ENCODE measurements around the gene PSD. TPM values are rescaled to one million over a fixed set of nuclear protein-coding genes. Genes with fewer than 3 reads are reported as not detected.
A peak's percentile ranks its signal among the peaks of the same experiment; 100 is the strongest.

PSD gene
- total RNA-seq, 4 donors from 2014 or later, result 0.44 to 1.6 (median 1.1) TPM; not detected in 1

DNA sequence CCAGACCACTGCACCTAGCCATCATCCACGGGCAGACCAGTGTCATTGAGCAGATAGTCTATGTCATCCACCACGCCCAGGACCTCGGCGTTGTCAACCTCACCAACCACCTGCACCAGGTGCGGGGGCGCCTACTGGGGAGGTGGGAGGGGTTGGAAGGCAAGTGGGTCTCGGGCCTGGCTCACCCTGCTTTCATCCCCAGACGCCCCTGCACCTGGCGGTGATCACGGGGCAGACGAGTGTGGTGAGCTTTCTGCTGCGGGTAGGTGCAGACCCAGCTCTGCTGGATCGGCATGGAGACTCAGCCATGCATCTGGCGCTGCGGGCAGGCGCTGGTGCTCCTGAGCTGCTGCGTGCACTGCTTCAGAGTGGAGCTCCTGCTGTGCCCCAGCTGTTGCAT lies 18.5 kb downstream of the PSD start:
- TF ChIP-seq, protein P1, sequence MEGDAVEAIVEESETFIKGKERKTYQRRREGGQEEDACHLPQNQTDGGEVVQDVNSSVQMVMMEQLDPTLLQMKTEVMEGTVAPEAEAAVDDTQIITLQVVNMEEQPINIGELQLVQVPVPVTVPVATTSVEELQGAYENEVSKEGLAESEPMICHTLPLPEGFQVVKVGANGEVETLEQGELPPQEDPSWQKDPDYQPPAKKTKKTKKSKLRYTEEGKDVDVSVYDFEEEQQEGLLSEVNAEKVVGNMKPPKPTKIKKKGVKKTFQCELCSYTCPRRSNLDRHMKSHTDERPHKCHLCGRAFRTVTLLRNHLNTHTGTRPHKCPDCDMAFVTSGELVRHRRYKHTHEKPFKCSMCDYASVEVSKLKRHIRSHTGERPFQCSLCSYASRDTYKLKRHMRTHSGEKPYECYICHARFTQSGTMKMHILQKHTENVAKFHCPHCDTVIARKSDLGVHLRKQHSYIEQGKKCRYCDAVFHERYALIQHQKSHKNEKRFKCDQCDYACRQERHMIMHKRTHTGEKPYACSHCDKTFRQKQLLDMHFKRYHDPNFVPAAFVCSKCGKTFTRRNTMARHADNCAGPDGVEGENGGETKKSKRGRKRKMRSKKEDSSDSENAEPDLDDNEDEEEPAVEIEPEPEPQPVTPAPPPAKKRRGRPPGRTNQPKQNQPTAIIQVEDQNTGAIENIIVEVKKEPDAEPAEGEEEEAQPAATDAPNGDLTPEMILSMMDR (IDR thresholded peaks at IDR 0.05), result no peak
- DNase-seq (ENCODE audit: low spot score) (no peak), ATAC-seq (ENCODE audit: low FRiP score) (no peak)

DNA sequence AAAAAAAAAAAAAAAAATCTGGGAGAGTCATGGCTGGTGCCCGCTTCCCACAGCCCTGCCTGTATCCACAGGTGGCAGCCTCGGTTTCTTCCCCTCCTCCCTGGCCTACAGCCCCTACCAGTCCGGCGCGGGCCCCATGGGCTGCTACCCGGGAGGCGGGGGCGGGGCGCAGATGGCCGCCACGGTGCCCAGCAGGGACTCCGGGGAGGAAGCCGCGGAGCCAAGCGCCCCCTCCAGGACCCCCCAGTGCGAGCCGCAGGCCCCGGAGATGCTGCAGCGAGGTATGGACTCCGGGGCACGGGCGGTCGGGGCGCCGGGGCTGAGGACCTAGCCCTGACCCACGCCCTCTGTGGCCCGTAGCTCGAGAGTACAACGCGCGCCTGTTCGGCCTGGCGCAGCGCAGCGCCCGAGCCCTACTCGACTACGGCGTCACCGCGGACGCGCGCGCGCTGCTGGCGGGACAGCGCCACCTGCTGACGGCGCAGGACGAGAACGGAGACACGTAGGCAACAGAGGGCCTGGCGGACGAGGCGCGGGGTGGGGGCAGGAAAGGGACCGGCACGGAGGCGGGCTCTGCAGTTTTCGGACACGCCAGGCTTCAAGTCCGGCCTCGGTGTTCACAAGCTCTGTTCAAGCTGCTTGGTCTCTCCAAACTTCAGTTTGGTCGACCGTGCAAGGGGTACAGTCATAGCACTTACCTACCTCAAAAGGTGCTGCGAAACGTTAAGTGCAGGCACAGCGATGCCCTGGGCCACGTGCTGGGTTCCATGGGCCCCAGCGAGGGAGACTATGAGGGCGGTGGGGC lies 19.2 kb downstream of the PSD start:
- peak; percentile 57 for ATAC-seq (ENCODE audit: low FRiP score)
- peak; percentile 68 for DNase-seq (ENCODE audit: low spot score)
- TF ChIP-seq, protein P1 (IDR thresholded peaks at IDR 0.05), result peak in 2 of 3 donors; percentile 34 to 40

DNA sequence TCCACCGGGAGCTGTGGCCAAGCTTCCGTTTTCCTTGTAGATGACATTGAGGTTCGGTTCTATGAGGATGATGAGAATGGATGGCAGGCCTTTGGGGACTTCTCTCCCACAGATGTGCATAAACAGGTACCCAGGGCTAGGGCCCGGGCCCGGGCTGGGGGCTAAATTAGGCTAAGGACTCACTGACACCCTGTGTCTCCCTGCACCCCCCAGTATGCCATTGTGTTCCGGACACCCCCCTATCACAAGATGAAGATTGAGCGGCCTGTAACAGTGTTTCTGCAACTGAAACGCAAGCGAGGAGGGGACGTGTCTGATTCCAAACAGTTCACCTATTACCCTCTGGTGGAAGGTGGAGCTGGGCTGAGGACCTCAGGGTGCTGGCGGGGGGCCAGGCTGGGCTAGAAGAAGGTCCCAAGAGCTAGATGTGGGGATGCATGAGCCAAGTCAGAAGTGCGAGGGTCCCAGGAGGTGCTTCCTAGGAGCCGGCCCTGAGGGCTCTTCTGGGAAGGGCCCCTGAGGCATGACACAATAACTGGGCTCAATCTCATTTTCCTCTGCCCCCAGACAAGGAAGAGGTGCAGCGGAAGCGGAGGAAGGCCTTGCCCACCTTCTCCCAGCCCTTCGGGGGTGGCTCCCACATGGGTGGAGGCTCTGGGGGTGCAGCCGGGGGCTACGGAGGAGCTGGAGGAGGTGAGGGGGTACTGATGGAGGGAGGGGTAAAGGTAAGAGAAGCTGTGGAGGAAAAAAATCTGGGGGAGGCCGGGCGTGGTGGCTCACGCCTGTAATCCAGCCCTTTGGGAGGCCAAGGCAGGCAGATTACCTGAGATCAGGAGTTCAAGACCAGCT lies 20.2 kb downstream of the PSD start:
- ATAC-seq (ENCODE audit: low FRiP score) (no peak), DNase-seq (ENCODE audit: low spot score) (no peak)
- TF ChIP-seq, protein P1 (IDR thresholded peaks at IDR 0.05), result no peak

DNA sequence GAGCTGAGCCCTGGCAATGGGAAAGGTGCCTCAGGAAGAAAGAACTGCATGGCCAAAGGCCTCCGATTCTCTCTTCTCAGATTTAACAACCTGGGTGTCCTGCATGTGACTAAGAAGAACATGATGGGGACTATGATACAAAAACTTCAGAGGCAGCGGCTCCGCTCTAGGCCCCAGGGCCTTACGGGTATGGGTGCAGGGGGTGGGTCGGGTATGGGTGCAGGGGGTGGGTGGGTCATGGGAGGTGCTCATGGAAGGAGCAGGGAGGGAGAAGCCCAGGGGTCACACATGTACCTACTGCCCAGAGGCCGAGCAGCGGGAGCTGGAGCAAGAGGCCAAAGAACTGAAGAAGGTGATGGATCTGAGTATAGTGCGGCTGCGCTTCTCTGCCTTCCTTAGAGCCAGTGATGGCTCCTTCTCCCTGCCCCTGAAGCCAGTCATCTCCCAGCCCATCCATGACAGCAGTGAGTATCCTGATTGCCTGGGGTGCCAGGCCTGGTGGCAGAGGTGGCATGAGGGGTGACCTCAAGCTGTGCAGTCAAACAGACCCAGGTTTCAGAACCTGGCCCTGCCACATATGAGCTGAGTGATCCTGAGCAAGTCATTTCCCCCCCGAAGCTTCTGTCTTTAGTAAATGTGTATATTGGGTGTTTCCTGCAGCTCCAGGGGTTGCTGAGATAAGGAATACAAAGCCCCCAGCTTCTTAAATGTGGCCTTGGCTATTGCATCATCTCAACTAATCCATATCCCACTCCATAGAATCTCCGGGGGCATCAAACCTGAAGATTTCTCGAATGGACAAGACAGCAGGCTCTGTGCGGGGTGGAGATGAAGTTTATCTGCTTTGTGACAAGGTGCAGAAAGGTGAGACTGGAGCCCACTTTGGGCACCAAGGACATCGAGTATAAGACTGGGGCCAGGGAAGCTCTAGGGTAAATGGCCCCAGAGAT lies 21.1 kb downstream of the PSD start:
- DNase-seq (ENCODE audit: low spot score), result no peak
- TF ChIP-seq, protein P1 (IDR thresholded peaks at IDR 0.05), result no peak
- ATAC-seq (ENCODE audit: low FRiP score), result no peak

DNA sequence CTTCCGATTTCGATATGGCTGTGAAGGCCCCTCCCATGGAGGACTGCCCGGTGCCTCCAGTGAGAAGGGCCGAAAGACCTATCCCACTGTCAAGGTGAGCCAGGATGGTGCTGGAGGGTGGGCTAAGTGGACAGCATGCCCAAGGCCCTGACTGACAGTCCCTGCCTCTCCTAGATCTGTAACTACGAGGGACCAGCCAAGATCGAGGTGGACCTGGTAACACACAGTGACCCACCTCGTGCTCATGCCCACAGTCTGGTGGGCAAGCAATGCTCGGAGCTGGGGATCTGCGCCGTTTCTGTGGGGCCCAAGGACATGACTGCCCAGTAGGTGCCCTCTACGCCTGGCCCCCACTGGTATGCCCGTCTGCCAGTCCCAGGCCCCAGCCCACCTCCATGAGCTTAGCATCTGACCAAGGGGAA lies 21.8 kb downstream of the PSD start:
- ATAC-seq (ENCODE audit: low FRiP score) (no peak), DNase-seq (ENCODE audit: low spot score) (no peak)

DNA sequence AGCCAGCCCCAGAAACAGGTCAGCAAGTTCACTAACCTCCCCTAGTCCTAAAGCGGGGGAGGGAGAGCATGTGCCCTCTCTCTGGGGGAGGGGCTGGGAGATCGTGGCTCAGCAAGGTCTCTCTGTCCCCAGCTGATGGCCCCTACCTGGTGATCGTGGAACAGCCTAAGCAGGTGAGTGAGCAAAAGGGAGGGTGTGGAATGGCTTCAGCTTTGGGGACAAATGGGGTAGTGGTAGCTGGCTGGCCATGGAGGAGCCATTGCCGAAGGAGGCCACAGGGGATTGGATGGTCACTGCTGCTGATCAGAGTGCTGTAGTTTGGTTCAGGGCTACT lies 22.3 kb downstream of the PSD start:
- DNase-seq (ENCODE audit: low spot score) (no peak), ATAC-seq (ENCODE audit: low FRiP score) (no peak)
- TF ChIP-seq, protein P1 (IDR thresholded peaks at IDR 0.05), result no peak

More for the DNA sequence above, 21.8 kb downstream of the PSD start:
- TF ChIP-seq, protein P1 (IDR thresholded peaks at IDR 0.05), result no peak
